ENCODE results near the gene ARMC9. TPM values are rescaled to one million over a fixed set of nuclear protein-coding genes. Genes with fewer than 3 reads are reported as not detected.
A peak's percentile ranks its signal among the peaks of the same experiment; 100 is the strongest.

The ARMC9 gene
- total and polyA plus RNA-seq, 2 donors from 2014 or later = 7.3 to 18.2 TPM

GRCh38 chr2:231295363-231295655 is 96.9 kb downstream of the ARMC9 start:
- intact Hi-C loops (cut with DNase I) = no loop called here
- no peak overlapping the region for H3K27ac ChIP-seq (ENCODE audit: low read depth in 2 of 2, low read length in 2 of 2)
- DNase-seq (no peak), FAIRE-seq (no peak)
- no peaks in the 10 kb centered on the region for H3K36me3 ChIP-seq (ENCODE audit: control insufficient read depth in 2 of 3, insufficient read depth in 3 of 3, low read length in 3 of 3)
- H3K4me1 ChIP-seq (ENCODE audit: control insufficient read depth in 2 of 3, insufficient read depth in 2 of 3, low read depth in 1 of 3, low read length in 3 of 3) = no peaks in the 10 kb centered on the region
- H3K9ac ChIP-seq (ENCODE audit: low read length in 3 of 3) = no peak overlapping the region
- H3K9me3 ChIP-seq (ENCODE audit: control insufficient read depth in 2 of 3, insufficient read depth in 1 of 3, low read length in 3 of 3) = no peaks in the 10 kb centered on the region
- no peak overlapping the region for H3K4me3 ChIP-seq (ENCODE audit: low read length in 3 of 3)
- TF ChIP-seq CTCF (IDR thresholded peaks at IDR 0.05; ENCODE audit: borderline replicate concordance, extremely low read depth, insufficient read depth) = no peak
- no peaks in the 10 kb centered on the region for H3K27me3 ChIP-seq (ENCODE audit: control insufficient read depth, insufficient read depth, low read length)

DNA sequence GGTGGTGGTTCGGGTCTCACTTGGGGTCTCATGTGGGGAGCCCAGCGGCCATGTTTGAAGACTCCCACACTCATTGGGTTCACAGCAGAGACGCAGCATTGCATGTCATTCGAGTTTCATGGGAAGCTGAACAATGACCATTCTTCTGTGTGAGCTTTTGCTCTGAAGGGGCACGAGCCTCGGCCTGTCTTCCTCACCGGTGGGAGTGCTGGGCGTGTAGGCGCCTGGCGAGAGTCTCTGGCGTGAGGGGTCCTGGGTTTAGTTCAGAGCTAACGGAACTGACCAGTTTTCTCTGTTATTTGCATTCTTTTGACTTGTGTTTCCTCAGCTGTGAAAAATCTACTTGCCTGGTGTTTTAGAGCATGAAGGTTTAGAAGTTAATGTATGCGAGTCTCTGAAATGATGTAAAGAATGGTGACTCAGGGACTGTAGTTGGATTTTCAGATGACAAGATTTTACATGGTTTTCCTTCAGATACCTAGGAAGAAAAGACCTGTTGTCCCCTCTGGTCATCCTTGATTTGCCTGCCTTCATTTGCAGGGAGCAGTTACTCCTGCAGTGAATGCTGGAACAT is 98.1 kb downstream of the ARMC9 start:
- DNase-seq (no peak), FAIRE-seq (no peak)
- no peaks in the 10 kb centered on the region for H3K4me1 ChIP-seq (ENCODE audit: control insufficient read depth in 2 of 3, insufficient read depth in 2 of 3, low read depth in 1 of 3, low read length in 3 of 3)
- no peaks in the 10 kb centered on the region for H3K27me3 ChIP-seq (ENCODE audit: control insufficient read depth, insufficient read depth, low read length)
- no peaks in the 10 kb centered on the region for H3K36me3 ChIP-seq (ENCODE audit: control insufficient read depth in 2 of 3, insufficient read depth in 3 of 3, low read length in 3 of 3)
- H3K9me3 ChIP-seq (ENCODE audit: control insufficient read depth in 2 of 3, insufficient read depth in 1 of 3, low read length in 3 of 3) = no peaks in the 10 kb centered on the region
- H3K27ac ChIP-seq (ENCODE audit: low read depth in 2 of 2, low read length in 2 of 2) = no peak overlapping the region
- H3K4me3 ChIP-seq (ENCODE audit: low read length in 3 of 3) = no peak overlapping the region
- no peak for TF ChIP-seq CTCF (IDR thresholded peaks at IDR 0.05; ENCODE audit: borderline replicate concordance, extremely low read depth, insufficient read depth)
- no peak overlapping the region for H3K9ac ChIP-seq (ENCODE audit: low read length in 3 of 3)
- intact Hi-C loops (cut with DNase I) = no loop called here

DNA sequence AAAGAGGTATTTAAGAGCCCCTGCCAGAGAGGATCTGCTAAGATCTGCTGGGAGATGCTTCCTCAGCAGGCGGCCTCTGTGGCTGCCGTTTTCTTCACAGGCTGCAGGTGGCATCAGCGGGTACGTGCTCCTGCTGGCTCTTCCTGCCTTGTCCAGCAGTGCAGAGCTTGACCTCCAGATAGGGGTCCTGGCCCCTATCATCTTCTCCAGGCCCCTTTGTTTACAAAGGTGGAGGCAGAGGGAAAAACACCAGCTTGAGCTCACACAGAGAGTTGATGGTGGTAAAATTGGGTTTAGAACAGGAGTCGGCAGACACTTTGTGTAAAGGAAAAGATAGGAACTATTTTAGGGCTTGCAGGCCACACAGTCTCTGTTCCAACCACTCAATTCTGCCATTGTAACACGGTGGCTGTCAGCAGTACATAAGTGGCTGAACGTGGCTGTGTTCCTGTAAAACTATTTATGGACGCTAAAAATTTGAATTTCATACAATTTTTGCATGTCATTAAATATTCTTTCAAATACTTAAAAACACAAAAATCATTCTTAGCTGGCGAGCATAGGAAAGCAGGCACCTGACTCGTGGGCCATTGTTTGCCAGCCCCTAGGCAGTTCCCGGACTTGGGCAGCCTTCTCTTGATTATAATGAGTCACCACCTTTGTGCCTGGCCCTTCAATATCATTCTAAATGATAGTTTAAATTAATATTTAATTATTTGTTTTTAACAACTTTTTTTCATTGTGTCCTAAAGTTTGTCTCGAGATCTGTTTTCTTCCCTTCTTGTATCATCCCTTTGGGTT is 98.9 kb downstream of the ARMC9 start:
- FAIRE-seq (no peak), DNase-seq (peak in 4 of 5 donors; percentile 62 to 73 (median 66))
- H3K36me3 ChIP-seq (ENCODE audit: control insufficient read depth in 2 of 3, insufficient read depth in 3 of 3, low read length in 3 of 3) = no peaks in the 10 kb centered on the region
- H3K4me1 ChIP-seq (ENCODE audit: control insufficient read depth in 2 of 3, insufficient read depth in 2 of 3, low read depth in 1 of 3, low read length in 3 of 3) = no peaks in the 10 kb centered on the region
- H3K27me3 ChIP-seq (ENCODE audit: control insufficient read depth, insufficient read depth, low read length) = no peaks in the 10 kb centered on the region
- TF ChIP-seq CTCF (IDR thresholded peaks at IDR 0.05; ENCODE audit: borderline replicate concordance, extremely low read depth, insufficient read depth) = peak; percentile 61
- no peaks in the 10 kb centered on the region for H3K9me3 ChIP-seq (ENCODE audit: control insufficient read depth in 2 of 3, insufficient read depth in 1 of 3, low read length in 3 of 3)
- intact Hi-C loops (cut with DNase I) = no loop called here
- no peak overlapping the region for H3K27ac ChIP-seq (ENCODE audit: low read depth in 2 of 2, low read length in 2 of 2)
- no peak overlapping the region for H3K9ac ChIP-seq (ENCODE audit: low read length in 3 of 3)
- no peak overlapping the region for H3K4me3 ChIP-seq (ENCODE audit: low read length in 3 of 3)
